Gastroesophageal sphincter (tissue), 3 donors: ENCODE results near the gene CAPN8.

Source experiments
- CTCF ChIP-seq, 4 experiments: fragments of 200-600 bp in 2 of 4; fragments of 450-650 bp in 2 of 4; sonication (generic) in 1 of 4; IDR thresholded peaks; one replicate each; pipeline ENCODE4 v1.5.1; 2017 to 2019; ENCODE audit warnings: antibody characterized with exemption in 4 of 4, mild to moderate bottlenecking in 2 of 4, moderate library complexity in 2 of 4
- EP300 ChIP-seq: sonication (generic); formaldehyde crosslinking; IDR thresholded peaks from one replicate; pipeline ENCODE4 v1.6.1; 2017; ENCODE audit warnings: antibody characterized with exemption, mild to moderate bottlenecking
- POLR2A ChIP-seq, 2 donors: fragments of 450-650 bp; IDR thresholded peaks; one replicate each; pipeline ENCODE4 v1.6.1; 2017; ENCODE audit warnings: antibody characterized with exemption in 2 of 2, mild to moderate bottlenecking in 2 of 2, moderate library complexity in 1 of 2
- POLR2AphosphoS5 ChIP-seq: sonication (generic); formaldehyde crosslinking; IDR thresholded peaks from one replicate; pipeline ENCODE4 v1.6.1; 2017; ENCODE audit warnings: antibody characterized with exemption

GRCh38 chr1:223642237-223642636 is 23.3 kb downstream of the CAPN8 start:
- no peak for TF ChIP-seq CTCF (IDR thresholded peaks at IDR 0.05)
- no peak for TF ChIP-seq POLR2A (IDR thresholded peaks at IDR 0.05)
- no peak for TF ChIP-seq EP300
- TF ChIP-seq POLR2AphosphoS5 = no peak
